ENCODE data around the gene CTXND1. TPM values are rescaled to one million over a fixed set of nuclear protein-coding genes. Genes with fewer than 3 reads are reported as not detected.

Gene CTXND1
- total RNA-seq, 1 experiment from 2014 or later, result not detected

GRCh38 chr15:80170596-80170995, 81.4 kb downstream of the CTXND1 start:
- Mint-ChIP-seq H3K36me3 (ENCODE audit: insufficient read depth in 1 of 3, low read depth in 3 of 3) (peaks cover 10 to 28% (median 17%) of the 10 kb centered on the region in 3 experiments; a peak in 6 of 7 replicates), H3K4me1 (no peaks in the 10 kb centered on the region), H3K9me3 (no peaks in the 10 kb centered on the region), H3K4me3 (no peak overlapping the region), H3K27ac (no peak overlapping the region), H3K27me3 (ENCODE audit: low read depth) (no peaks in the 10 kb centered on the region)
- Histone ChIP-seq H3K23me2 (ENCODE audit: insufficient read length, low read depth, low read length, poor library complexity, severe bottlenecking) (no peaks in the 10 kb centered on the region), H2BK15ac (ENCODE audit: low read depth, low read length) (no peak overlapping the region), H3K9ac (ENCODE audit: extremely low read depth, insufficient read length, low read length) (no peak overlapping the region), H3K56ac (ENCODE audit: insufficient read length, low read depth, low read length) (no peak overlapping the region), H3K27me3 (ENCODE audit: insufficient read depth, low read length) (no peaks in the 10 kb centered on the region), H4K5ac (ENCODE audit: insufficient read length, low read depth, low read length) (no peak overlapping the region), H3K27ac (ENCODE audit: insufficient read length, low read depth, low read length) (no peak overlapping the region), H3K79me1 (ENCODE audit: insufficient read depth, low read depth, low read length, poor library complexity, severe bottlenecking) (no peaks in the 10 kb centered on the region), H4K8ac (replicated peaks; ENCODE audit: insufficient read length, low read depth, low read length) (no peak overlapping the region), H3K18ac (ENCODE audit: insufficient read length, low read depth, low read length) (no peak overlapping the region), H2BK5ac (ENCODE audit: insufficient read length, low read length) (no peak overlapping the region), H2BK20ac (ENCODE audit: low read depth, low read length, poor library complexity, severe bottlenecking) (no peak overlapping the region), H3K4ac (ENCODE audit: low read depth, low read length) (no peak overlapping the region), H3K79me2 (ENCODE audit: insufficient read depth, low read length) (no peaks in the 10 kb centered on the region), H4K20me1 (ENCODE audit: control insufficient read depth, insufficient read depth, insufficient read length) (peaks cover 4% of the 10 kb centered on the region), H2AK5ac (ENCODE audit: insufficient read length, low read length) (no peak overlapping the region), H3K4me1 (ENCODE audit: insufficient read depth, low read length) (no peaks in the 10 kb centered on the region), H3K23ac (ENCODE audit: insufficient read length, low read depth, low read length) (no peak overlapping the region), H4K91ac (ENCODE audit: insufficient read length, low read depth, low read length) (no peak overlapping the region), H2BK12ac (ENCODE audit: insufficient read length, low read depth, low read length) (no peak overlapping the region), H3K14ac (ENCODE audit: insufficient read depth, low read length) (no peak overlapping the region), H3T11ph (ENCODE audit: low read length) (no peak overlapping the region), H2BK120ac (ENCODE audit: low read depth, low read length, poor library complexity, severe bottlenecking) (no peak overlapping the region), H2AFZ (ENCODE audit: low read length) (no peak overlapping the region), H3K9me3 (ENCODE audit: control insufficient read depth, low read depth, low read length) (no peaks in the 10 kb centered on the region), H3K4me2 (ENCODE audit: insufficient read depth, insufficient read length, low read length) (no peak overlapping the region)
- no CpG with 5 or more reads among the region's 2 CpGs for WGBS (ENCODE audit: extremely low coverage, insufficient read length, low lambda C conversion rate)
- TF ChIP-seq CTCF (conservative IDR thresholded peaks at IDR 0.05), result no peak
- DNase-seq, result no peak
